Measurements from ENCODE around the gene SMARCD2. TPM values are rescaled to one million over a fixed set of nuclear protein-coding genes. Genes with fewer than 3 reads are reported as not detected.

Gene SMARCD2
- total and polyA plus RNA-seq, 2 of the 13 experiments (the other 11 are each of a cell fraction or from before 2014, with no cell fraction given), result 122 to 150 TPM

DNA sequence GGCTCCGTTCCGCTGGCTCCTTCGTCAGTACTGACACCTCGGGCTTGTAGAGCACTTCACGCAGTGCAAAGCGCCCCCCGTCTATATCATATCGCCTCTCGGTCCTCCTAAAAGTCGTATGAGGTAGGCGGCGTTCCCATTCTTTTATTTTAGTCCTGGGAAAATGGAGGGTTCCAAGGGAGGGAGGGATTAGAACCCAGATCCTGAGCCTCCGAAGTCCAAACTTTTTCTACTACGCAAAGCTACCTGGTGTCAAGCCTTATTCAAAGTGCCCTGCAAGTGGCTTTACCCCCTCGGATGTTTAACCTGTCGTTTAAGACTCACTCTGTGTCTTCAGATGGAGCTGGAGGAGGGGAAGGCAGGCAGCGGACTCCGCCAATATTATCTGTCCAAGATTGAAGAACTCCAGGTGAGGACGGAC is 14.7 kb downstream of the SMARCD2 start (continued):
- TF ChIP-seq KLF9 (CRISPR knock-in tag; IDR thresholded peaks at IDR 0.05; ENCODE audit: low read depth), result no peak
- TF ChIP-seq ZNF563 (CRISPR knock-in tag; IDR thresholded peaks at IDR 0.05), result peak; percentile 42; the same call in 1 of the 2 replicates
- 0 out of 2 replicates have a peak, but pooled peaks have one; percentile 22 for TF ChIP-seq ZNF782 (CRISPR knock-in tag; IDR thresholded peaks at IDR 0.05; ENCODE audit: borderline replicate concordance)
- no peak; the same call in 1 of the 2 replicates for TF ChIP-seq ZNF143 (CRISPR knock-in tag; IDR thresholded peaks at IDR 0.05)
- TF ChIP-seq ZNF670 (CRISPR knock-in tag; IDR thresholded peaks at IDR 0.05; ENCODE audit: borderline replicate concordance), result no peak
- TF ChIP-seq ZNF530 (CRISPR knock-in tag; IDR thresholded peaks at IDR 0.05; ENCODE audit: low read depth), result 0 out of 2 replicates have a peak, but pooled peaks have one; percentile 64
- TF ChIP-seq SRSF1 (optimal IDR thresholded peaks at IDR 0.05; ENCODE audit: low read depth, low read length), result no peak
- no peak; the same call in 1 of the 2 replicates for TF ChIP-seq KDM5A (IDR thresholded peaks at IDR 0.05; ENCODE audit: borderline replicate concordance, low read length)
- TF ChIP-seq ZNF558 (CRISPR knock-in tag; IDR thresholded peaks at IDR 0.05; ENCODE audit: borderline replicate concordance), result peak; percentile 61; the same call in 1 of the 2 replicates
- 0 out of 2 replicates have a peak, but pooled peaks have one; percentile 10 for TF ChIP-seq RXRA (CRISPR knock-in tag; IDR thresholded peaks at IDR 0.05)
- TF ChIP-seq NFYC (CRISPR knock-in tag; IDR thresholded peaks at IDR 0.05), result no peak
- TF ChIP-seq SIN3A (IDR thresholded peaks at IDR 0.05; ENCODE audit: borderline replicate concordance, low read depth, low read length), result no peak
- no peak for TF ChIP-seq ZNF768 (CRISPR knock-in tag; IDR thresholded peaks at IDR 0.05)
- no peak for TF ChIP-seq DMAP1 (CRISPR knock-in tag; IDR thresholded peaks at IDR 0.05)
- no peak for TF ChIP-seq NFIB (CRISPR knock-in tag; IDR thresholded peaks at IDR 0.05; ENCODE audit: borderline replicate concordance)
- TF ChIP-seq, protein P1, sequence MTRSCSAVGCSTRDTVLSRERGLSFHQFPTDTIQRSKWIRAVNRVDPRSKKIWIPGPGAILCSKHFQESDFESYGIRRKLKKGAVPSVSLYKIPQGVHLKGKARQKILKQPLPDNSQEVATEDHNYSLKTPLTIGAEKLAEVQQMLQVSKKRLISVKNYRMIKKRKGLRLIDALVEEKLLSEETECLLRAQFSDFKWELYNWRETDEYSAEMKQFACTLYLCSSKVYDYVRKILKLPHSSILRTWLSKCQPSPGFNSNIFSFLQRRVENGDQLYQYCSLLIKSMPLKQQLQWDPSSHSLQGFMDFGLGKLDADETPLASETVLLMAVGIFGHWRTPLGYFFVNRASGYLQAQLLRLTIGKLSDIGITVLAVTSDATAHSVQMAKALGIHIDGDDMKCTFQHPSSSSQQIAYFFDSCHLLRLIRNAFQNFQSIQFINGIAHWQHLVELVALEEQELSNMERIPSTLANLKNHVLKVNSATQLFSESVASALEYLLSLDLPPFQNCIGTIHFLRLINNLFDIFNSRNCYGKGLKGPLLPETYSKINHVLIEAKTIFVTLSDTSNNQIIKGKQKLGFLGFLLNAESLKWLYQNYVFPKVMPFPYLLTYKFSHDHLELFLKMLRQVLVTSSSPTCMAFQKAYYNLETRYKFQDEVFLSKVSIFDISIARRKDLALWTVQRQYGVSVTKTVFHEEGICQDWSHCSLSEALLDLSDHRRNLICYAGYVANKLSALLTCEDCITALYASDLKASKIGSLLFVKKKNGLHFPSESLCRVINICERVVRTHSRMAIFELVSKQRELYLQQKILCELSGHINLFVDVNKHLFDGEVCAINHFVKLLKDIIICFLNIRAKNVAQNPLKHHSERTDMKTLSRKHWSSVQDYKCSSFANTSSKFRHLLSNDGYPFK (CRISPR knock-in tag; IDR thresholded peaks at IDR 0.05; ENCODE audit: borderline replicate concordance), result no peak
- TF ChIP-seq, protein P2, sequence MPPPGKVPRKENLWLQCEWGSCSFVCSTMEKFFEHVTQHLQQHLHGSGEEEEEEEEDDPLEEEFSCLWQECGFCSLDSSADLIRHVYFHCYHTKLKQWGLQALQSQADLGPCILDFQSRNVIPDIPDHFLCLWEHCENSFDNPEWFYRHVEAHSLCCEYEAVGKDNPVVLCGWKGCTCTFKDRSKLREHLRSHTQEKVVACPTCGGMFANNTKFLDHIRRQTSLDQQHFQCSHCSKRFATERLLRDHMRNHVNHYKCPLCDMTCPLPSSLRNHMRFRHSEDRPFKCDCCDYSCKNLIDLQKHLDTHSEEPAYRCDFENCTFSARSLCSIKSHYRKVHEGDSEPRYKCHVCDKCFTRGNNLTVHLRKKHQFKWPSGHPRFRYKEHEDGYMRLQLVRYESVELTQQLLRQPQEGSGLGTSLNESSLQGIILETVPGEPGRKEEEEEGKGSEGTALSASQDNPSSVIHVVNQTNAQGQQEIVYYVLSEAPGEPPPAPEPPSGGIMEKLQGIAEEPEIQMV (CRISPR knock-in tag; IDR thresholded peaks at IDR 0.05; ENCODE audit: low read depth), result no peak; the same call in 1 of the 2 replicates
- TF ChIP-seq, protein P3, sequence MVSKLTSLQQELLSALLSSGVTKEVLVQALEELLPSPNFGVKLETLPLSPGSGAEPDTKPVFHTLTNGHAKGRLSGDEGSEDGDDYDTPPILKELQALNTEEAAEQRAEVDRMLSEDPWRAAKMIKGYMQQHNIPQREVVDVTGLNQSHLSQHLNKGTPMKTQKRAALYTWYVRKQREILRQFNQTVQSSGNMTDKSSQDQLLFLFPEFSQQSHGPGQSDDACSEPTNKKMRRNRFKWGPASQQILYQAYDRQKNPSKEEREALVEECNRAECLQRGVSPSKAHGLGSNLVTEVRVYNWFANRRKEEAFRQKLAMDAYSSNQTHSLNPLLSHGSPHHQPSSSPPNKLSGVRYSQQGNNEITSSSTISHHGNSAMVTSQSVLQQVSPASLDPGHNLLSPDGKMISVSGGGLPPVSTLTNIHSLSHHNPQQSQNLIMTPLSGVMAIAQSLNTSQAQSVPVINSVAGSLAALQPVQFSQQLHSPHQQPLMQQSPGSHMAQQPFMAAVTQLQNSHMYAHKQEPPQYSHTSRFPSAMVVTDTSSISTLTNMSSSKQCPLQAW (CRISPR knock-in tag; IDR thresholded peaks at IDR 0.05), result 0 out of 2 replicates have a peak, but pooled peaks have one; percentile 7
- no peak for TF ChIP-seq GABPB1 (CRISPR knock-in tag; IDR thresholded peaks at IDR 0.05)
- no peak for TF ChIP-seq TAF15 (IDR thresholded peaks at IDR 0.05; ENCODE audit: low read depth, low read length, poor library complexity, severe bottlenecking)
- TF ChIP-seq, protein P4, sequence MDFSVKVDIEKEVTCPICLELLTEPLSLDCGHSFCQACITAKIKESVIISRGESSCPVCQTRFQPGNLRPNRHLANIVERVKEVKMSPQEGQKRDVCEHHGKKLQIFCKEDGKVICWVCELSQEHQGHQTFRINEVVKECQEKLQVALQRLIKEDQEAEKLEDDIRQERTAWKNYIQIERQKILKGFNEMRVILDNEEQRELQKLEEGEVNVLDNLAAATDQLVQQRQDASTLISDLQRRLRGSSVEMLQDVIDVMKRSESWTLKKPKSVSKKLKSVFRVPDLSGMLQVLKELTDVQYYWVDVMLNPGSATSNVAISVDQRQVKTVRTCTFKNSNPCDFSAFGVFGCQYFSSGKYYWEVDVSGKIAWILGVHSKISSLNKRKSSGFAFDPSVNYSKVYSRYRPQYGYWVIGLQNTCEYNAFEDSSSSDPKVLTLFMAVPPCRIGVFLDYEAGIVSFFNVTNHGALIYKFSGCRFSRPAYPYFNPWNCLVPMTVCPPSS (IDR thresholded peaks at IDR 0.05), result no peak
- TF ChIP-seq, protein P5, sequence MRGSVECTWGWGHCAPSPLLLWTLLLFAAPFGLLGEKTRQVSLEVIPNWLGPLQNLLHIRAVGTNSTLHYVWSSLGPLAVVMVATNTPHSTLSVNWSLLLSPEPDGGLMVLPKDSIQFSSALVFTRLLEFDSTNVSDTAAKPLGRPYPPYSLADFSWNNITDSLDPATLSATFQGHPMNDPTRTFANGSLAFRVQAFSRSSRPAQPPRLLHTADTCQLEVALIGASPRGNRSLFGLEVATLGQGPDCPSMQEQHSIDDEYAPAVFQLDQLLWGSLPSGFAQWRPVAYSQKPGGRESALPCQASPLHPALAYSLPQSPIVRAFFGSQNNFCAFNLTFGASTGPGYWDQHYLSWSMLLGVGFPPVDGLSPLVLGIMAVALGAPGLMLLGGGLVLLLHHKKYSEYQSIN (CRISPR knock-in tag; IDR thresholded peaks at IDR 0.05; ENCODE audit: borderline replicate concordance), result no peak
- TF ChIP-seq ZNF263 (CRISPR knock-in tag; IDR thresholded peaks at IDR 0.05), result 0 out of 2 replicates have a peak, but pooled peaks have one; percentile 8
